ENCODE measurements around the gene ASTN1.
"Not testable (repeated sequence)": the region's sequence is repeated elsewhere in the genome, so short reads cannot be mapped to it uniquely, and the experiment has no call there.

- TF ChIP-seq ZBTB17 (tag by site-specific recombination; IDR thresholded peaks at IDR 0.05); CTCF (tag by site-specific recombination; IDR thresholded peaks at IDR 0.05); ZNF239 (tag by site-specific recombination; IDR thresholded peaks at IDR 0.05); ZNF335 (tag by site-specific recombination; conservative IDR thresholded peaks at IDR 0.05); YY1 (tag by site-specific recombination; IDR thresholded peaks at IDR 0.05); ZNF624 (tag by site-specific recombination; IDR thresholded peaks at IDR 0.05); ATF2 (tag by site-specific recombination; IDR thresholded peaks at IDR 0.05; ENCODE audit: low read depth); ZFP41 (tag by site-specific recombination; IDR thresholded peaks at IDR 0.05; ENCODE audit: borderline replicate concordance); TCF7L2 (IDR thresholded peaks at IDR 0.05; ENCODE audit: borderline replicate concordance, low read depth, low read length); REST (tag by site-specific recombination; IDR thresholded peaks at IDR 0.05); ZBTB8A (tag by site-specific recombination; IDR thresholded peaks at IDR 0.05): not testable (repeated sequence)
Measured at GRCh38 chr1:177074811-177075210, 89.7 kb downstream of the ASTN1 start.
